Upper lobe of left lung (tissue), 6 donors: ENCODE results near the gene PITPNM3. TPM values are rescaled to one million over a fixed set of nuclear protein-coding genes. Genes with fewer than 3 reads are reported as not detected.

Experiments
- ATAC-seq, 2 donors: fragments of 200-7000 bp; cut with Tn5 transposase; one replicate each; pipeline ENCODE4 v1.9.1; 2022; ENCODE audit warnings: mild to moderate bottlenecking in 2 of 2, moderate library complexity in 2 of 2; ENCODE audit not compliant: low FRiP score in 2 of 2
- DNase-seq, 2 donors: peaks; one replicate each; pipeline ENCODE4 v3.0.0-alpha.2; 2019 to 2020
- H3K27ac ChIP-seq, 4 donors: fragments of 200-600 bp; sonication (generic); one replicate each; pipeline ENCODE4 v1.5.1; 2016 to 2019
- H3K27me3 ChIP-seq, 4 donors: fragments of 200-600 bp; sonication (generic); one replicate each; pipeline ENCODE4 v1.5.1; 2017 to 2019
- H3K36me3 ChIP-seq, 4 donors: fragments of 200-600 bp; sonication (generic); one replicate each; pipeline ENCODE4 v1.5.1; 2016 to 2019
- H3K4me1 ChIP-seq, 4 donors: fragments of 200-600 bp; sonication (generic); one replicate each; pipeline ENCODE4 v1.5.1; 2018 to 2019
- H3K4me3 ChIP-seq, 4 donors: fragments of 200-600 bp; sonication (generic); one replicate each; pipeline ENCODE4 v1.5.1; 2017 to 2019; ENCODE audit warnings: mild to moderate bottlenecking in 2 of 4, moderate library complexity in 1 of 4
- H3K9me3 ChIP-seq, 4 donors: fragments of 200-600 bp; sonication (generic); one replicate each; pipeline ENCODE4 v1.5.1; 2018 to 2019
- CTCF ChIP-seq, 6 experiments: fragments of 450-650 bp in 4 of 6; fragments of 200-600 bp in 2 of 6; sonication (generic) in 2 of 6; IDR thresholded peaks; one replicate each; pipeline ENCODE4 v1.5.1; 2016 to 2019; ENCODE audit warnings: antibody characterized with exemption in 6 of 6
- EP300 ChIP-seq, 4 donors: sonication (generic); formaldehyde crosslinking; IDR thresholded peaks; one replicate each; pipeline ENCODE4 v1.5.1; 2017; ENCODE audit warnings: antibody characterized with exemption in 4 of 4, control low read depth in 2 of 4
- POLR2A ChIP-seq, 4 donors: fragments of 450-650 bp; IDR thresholded peaks; one replicate each; pipeline ENCODE4 v1.5.1; 2016 to 2017; ENCODE audit warnings: antibody characterized with exemption in 4 of 4, mild to moderate bottlenecking in 2 of 4
- POLR2AphosphoS5 ChIP-seq, 2 donors: sonication (generic); formaldehyde crosslinking; IDR thresholded peaks; one replicate each; pipeline ENCODE4 v1.5.1; 2017; ENCODE audit warnings: antibody characterized with exemption in 2 of 2
- WGBS, 2 donors: methylation state at CpG; one replicate each; pipeline ENCODE4 v1.1.5; 2017 to 2018; 5-methylcytosine and 5-hydroxymethylcytosine counted together
- total RNA-seq, 6 donors: library from RNA; depleted of rRNA in 4 of 6; stranded (reverse); fragments of >200 nt in 4 of 6; gene quantifications; one replicate each; pipeline versions ENCODE4 v1.1.0 to v1.2.1, GENCODE V29; 2016 to 2021
- donor health status: DM: no; HTN: no; CAD: no; lungs with moderate emphysema.
- donor health status: DM: no; HTN: yes; CAD: no; lungs with severe emphysema.

Gene PITPNM3
- 10 to 100 TPM; 10.3 to 16.3 (median 12.5) TPM for total RNA-seq

- peak; percentile 59 to 89 for DNase-seq
- ATAC-seq, result peak in 1 of 2 donors; percentile 35
- TF ChIP-seq POLR2A (IDR thresholded peaks at IDR 0.05) (peak in 1 of 4 donors; percentile 40), POLR2AphosphoS5 (IDR thresholded peaks at IDR 0.05) (no peak)
- H3K27me3 ChIP-seq, result peaks cover 0 to 8% (median 4%) of the 10 kb centered on the region in 4 donors
- peak within 1 kb of the TSS; percentile 15 to 66 (median 63) for H3K4me3 ChIP-seq
- H3K27ac ChIP-seq, result peak within 1 kb of the TSS; percentile 35 to 83 (median 72)
- H3K36me3 ChIP-seq, result no peaks in the 10 kb centered on the region
- H3K9me3 ChIP-seq, result no peaks in the 10 kb centered on the region
- H3K4me1 ChIP-seq, result peaks cover 12 to 39% (median 25%) of the 10 kb centered on the region in 4 donors
- whole genome bisulfite sequencing, 2 donors, result 5 to 14% methylated on average over 13 to 35 of the region's 122 CpGs
Observed at GRCh38 chr17:6556121-6557039, at the start of gene PITPNM3. Gene PITPNM3 (minus strand): TSS chr17:6556555. CDS start chr17:6556406, 149 bp downstream.

- Histone ChIP-seq H3K27ac (no peak overlapping the region), H3K4me3 (no peak overlapping the region), H3K9me3 (no peaks in the 10 kb centered on the region), H3K4me1 (peaks cover under 1 to 10% (median 3%) of the 10 kb centered on the region in 4 donors), H3K27me3 (no peaks in the 10 kb centered on the region), H3K36me3 (peaks cover 10 to 70% (median 48%) of the 10 kb centered on the region in 4 donors)
- 92 to 93% methylated on average over 2 to 6 of the region's 6 CpGs for WGBS, 2 donors
- no peak for ATAC-seq
- no peak for TF ChIP-seq POLR2AphosphoS5 (IDR thresholded peaks at IDR 0.05)
- TF ChIP-seq EP300 (IDR thresholded peaks at IDR 0.05), result no peak
- no peak for TF ChIP-seq CTCF (IDR thresholded peaks at IDR 0.05)
- TF ChIP-seq POLR2A (IDR thresholded peaks at IDR 0.05), result no peak
- peak in 1 of 2 donors; percentile 3 for DNase-seq
Observed at GRCh38 chr17:6605142-6605541, 48.8 kb upstream of the PITPNM3 start.

GRCh38 chr17:6603744-6604325 lies 47.5 kb upstream of the PITPNM3 start:
- H3K9me3 ChIP-seq, result no peaks in the 10 kb centered on the region
- H3K27me3 ChIP-seq, result no peaks in the 10 kb centered on the region
- DNase-seq (peak in 1 of 2 donors; percentile 46), ATAC-seq (no peak)
- peaks cover 9 to 58% (median 38%) of the 10 kb centered on the region in 4 donors for H3K36me3 ChIP-seq
- WGBS, 2 donors, result 59 to 70% methylated on average over 3 of the region's 3 CpGs
- no peak overlapping the region for H3K27ac ChIP-seq
- H3K4me3 ChIP-seq, result no peak overlapping the region
- H3K4me1 ChIP-seq, result peaks cover 14 to 23% (median 15%) of the 10 kb centered on the region in 4 donors
- TF ChIP-seq CTCF (IDR thresholded peaks at IDR 0.05) (no peak), EP300 (IDR thresholded peaks at IDR 0.05) (no peak), POLR2A (IDR thresholded peaks at IDR 0.05) (no peak), POLR2AphosphoS5 (IDR thresholded peaks at IDR 0.05) (no peak)

- Histone ChIP-seq H3K4me3 (no peak overlapping the region), H3K27ac (no peak overlapping the region), H3K4me1 (peaks cover 27 to 39% (median 29%) of the 10 kb centered on the region in 4 donors), H3K9me3 (no peaks in the 10 kb centered on the region), H3K27me3 (no peaks in the 10 kb centered on the region), H3K36me3 (peaks cover 0 to 41% (median 24%) of the 10 kb centered on the region in 4 donors)
- TF ChIP-seq POLR2A (IDR thresholded peaks at IDR 0.05) (no peak), EP300 (IDR thresholded peaks at IDR 0.05) (no peak), CTCF (IDR thresholded peaks at IDR 0.05) (no peak), POLR2AphosphoS5 (IDR thresholded peaks at IDR 0.05) (no peak)
- ATAC-seq (no peak), DNase-seq (no peak)
- WGBS, 2 donors, result 93 to 97% methylated on average over 2 of the region's 2 CpGs
Observed at GRCh38 chr17:6602141-6602540, 45.8 kb upstream of the PITPNM3 start.

- Histone ChIP-seq H3K27me3 (no peaks in the 10 kb centered on the region), H3K4me1 (peaks cover 27 to 46% (median 29%) of the 10 kb centered on the region in 4 donors), H3K9me3 (no peaks in the 10 kb centered on the region), H3K27ac (peak overlapping the region; percentile 46 to 67 (median 61)), H3K4me3 (no peak overlapping the region), H3K36me3 (peaks cover 11 to 38% (median 24%) of the 10 kb centered on the region in 4 donors)
- DNase-seq (no peak), ATAC-seq (peak; percentile 76 to 82)
- TF ChIP-seq POLR2AphosphoS5 (IDR thresholded peaks at IDR 0.05) (no peak), EP300 (IDR thresholded peaks at IDR 0.05) (peak in 1 of 4 donors; percentile 32)
Observed at GRCh38 chr17:6599364-6599763, 43.0 kb upstream of the PITPNM3 start.
